ENCODE data around the gene KRTAP4-1. TPM values are rescaled to one million over a fixed set of nuclear protein-coding genes. Genes with fewer than 3 reads are reported as not detected.

Gene KRTAP4-1
- total RNA-seq, 6 donors from 2014 or later = not detected

DNA sequence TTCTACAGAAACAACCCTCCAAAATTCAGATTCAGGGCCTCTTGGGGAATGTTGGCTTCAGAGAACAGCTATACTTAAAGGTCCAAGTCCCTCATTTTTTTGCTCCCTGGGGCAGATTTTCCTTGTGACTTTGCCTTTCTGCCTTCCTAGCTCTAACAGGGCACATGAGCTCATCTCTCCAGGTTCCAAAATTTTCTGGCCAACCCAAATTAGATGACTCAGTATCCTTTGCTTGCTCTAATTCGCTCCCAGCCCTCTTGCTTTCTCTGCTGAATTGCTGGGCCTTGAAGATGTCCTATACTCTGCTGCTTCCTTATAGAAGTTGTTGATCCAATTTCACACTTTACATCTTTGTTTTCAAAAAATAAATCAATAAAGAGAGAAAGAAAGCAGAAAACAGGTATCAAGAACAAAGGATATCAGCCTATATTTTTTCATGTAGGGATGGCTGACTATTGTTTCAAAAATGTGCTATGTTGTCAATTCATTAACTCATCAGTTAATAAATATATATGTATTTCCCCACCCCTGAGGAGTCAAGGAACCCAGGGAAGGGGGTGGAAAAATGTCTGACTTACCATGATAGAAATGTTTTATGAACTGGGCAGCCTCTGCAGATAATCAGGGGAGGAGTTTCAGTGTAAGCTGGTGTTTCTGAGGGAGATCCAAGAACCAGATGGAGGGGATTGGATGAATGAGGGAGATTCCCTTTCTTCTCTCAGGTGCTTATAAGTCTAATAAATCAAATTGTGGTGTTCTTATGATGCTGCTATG is 5.7 kb downstream of the KRTAP4-1 start:
- TF ChIP-seq, protein P1, sequence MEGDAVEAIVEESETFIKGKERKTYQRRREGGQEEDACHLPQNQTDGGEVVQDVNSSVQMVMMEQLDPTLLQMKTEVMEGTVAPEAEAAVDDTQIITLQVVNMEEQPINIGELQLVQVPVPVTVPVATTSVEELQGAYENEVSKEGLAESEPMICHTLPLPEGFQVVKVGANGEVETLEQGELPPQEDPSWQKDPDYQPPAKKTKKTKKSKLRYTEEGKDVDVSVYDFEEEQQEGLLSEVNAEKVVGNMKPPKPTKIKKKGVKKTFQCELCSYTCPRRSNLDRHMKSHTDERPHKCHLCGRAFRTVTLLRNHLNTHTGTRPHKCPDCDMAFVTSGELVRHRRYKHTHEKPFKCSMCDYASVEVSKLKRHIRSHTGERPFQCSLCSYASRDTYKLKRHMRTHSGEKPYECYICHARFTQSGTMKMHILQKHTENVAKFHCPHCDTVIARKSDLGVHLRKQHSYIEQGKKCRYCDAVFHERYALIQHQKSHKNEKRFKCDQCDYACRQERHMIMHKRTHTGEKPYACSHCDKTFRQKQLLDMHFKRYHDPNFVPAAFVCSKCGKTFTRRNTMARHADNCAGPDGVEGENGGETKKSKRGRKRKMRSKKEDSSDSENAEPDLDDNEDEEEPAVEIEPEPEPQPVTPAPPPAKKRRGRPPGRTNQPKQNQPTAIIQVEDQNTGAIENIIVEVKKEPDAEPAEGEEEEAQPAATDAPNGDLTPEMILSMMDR (IDR thresholded peaks at IDR 0.05) = no peak
- no peak for TF ChIP-seq POLR2AphosphoS5 (IDR thresholded peaks at IDR 0.05)
- no peak for TF ChIP-seq EP300 (IDR thresholded peaks at IDR 0.05)
- ATAC-seq (ENCODE audit: low FRiP score in 2 of 2) (peak in 1 of 2 donors; percentile 69), DNase-seq (no peak)
- no peaks in the 10 kb centered on the region for H3K36me3 ChIP-seq
- no peak overlapping the region for H3K4me3 ChIP-seq
- H3K4me1 ChIP-seq = no peaks in the 10 kb centered on the region
- no peak overlapping the region for H3K27ac ChIP-seq
- no peaks in the 10 kb centered on the region for H3K27me3 ChIP-seq
- H3K9me3 ChIP-seq = no peaks in the 10 kb centered on the region
- WGBS, 2 donors = 86 to 97% methylated on average over 1 of the region's 1 CpG

DNA sequence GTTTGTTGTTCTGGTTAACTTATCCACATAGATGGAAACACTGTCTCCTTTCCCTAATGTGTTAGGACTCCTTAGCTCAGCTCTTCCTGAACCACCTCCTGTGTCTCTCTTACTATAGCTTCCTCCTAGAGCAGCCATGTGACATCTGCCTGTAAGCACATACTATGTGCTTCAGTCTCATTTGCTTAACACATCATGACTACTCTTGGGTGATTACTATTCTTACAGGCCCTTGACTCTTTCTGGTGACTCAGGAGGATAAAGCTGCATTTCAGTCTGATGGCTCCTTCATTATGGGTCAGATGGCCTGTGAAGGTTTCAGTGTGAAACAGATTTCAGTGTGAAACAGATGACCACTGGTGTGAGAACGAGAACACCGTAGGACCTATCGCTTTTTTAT is 6.4 kb downstream of the KRTAP4-1 start:
- no peak overlapping the region for H3K27ac ChIP-seq
- no peaks in the 10 kb centered on the region for H3K36me3 ChIP-seq
- no peaks in the 10 kb centered on the region for H3K27me3 ChIP-seq
- ATAC-seq (ENCODE audit: low FRiP score in 2 of 2) (peak in 1 of 2 donors; percentile 50), DNase-seq (no peak)
- 91 to 94% methylated on average over 3 of the region's 3 CpGs for WGBS, 2 donors
- no peak overlapping the region for H3K4me3 ChIP-seq
- no peak for TF ChIP-seq POLR2AphosphoS5 (IDR thresholded peaks at IDR 0.05)
- TF ChIP-seq EP300 (IDR thresholded peaks at IDR 0.05) = no peak
- no peak for TF ChIP-seq POLR2A (IDR thresholded peaks at IDR 0.05)
- TF ChIP-seq, protein P1 (IDR thresholded peaks at IDR 0.05) = no peak
- no peaks in the 10 kb centered on the region for H3K4me1 ChIP-seq
- H3K9me3 ChIP-seq = no peaks in the 10 kb centered on the region

DNA sequence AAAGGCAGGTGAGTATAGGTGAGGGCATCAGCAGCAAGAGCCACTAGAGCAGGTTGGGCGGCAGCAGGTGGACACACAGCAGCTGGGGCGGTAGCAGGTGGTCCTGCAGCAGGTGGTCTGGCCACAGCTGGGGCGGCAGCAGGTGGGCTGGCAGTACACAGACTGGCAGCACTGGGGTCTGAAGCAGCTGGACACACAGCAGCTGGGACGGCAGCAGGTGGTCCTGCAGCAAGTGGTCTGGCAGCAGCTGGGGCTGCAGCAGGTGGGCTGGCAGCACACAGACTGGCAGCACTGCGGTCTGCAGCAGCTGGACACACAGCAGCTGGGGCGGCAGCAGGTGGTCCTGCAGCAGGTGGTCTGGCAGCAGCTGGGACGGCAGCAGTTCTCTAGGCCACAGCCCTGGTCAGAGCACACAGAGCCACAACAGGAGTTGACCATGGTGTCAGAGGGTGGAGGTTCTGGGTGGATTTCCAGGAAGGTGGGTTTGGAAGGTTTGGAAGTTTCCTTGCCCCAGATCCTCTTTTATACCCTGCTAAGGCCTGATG is 6.9 kb downstream of the KRTAP4-1 start, which contains the start of gene KRTAP4-2:
Gene KRTAP4-2 (minus strand): TSS at position 495 of the 545 bp plus-strand sequence. CDS start 57 bp downstream, at position 438.
- DNase-seq = peak in 1 of 2 donors; percentile 56
- Histone ChIP-seq H3K27ac (no peak within 1 kb of the TSS), H3K4me3 (no peak within 1 kb of the TSS), H3K27me3 (no peaks in the 10 kb centered on the region), H3K9me3 (no peaks in the 10 kb centered on the region), H3K36me3 (no peaks in the 10 kb centered on the region), H3K4me1 (no peaks in the 10 kb centered on the region)
- WGBS, 2 donors = 86 to 92% methylated on average over 4 to 7 of the region's 7 CpGs
- no peak for ATAC-seq (ENCODE audit: low FRiP score in 2 of 2)
- TF ChIP-seq POLR2AphosphoS5 (IDR thresholded peaks at IDR 0.05) (no peak), EP300 (IDR thresholded peaks at IDR 0.05) (no peak), POLR2A (IDR thresholded peaks at IDR 0.05) (no peak)
- TF ChIP-seq, protein P1 (IDR thresholded peaks at IDR 0.05) = no peak

DNA sequence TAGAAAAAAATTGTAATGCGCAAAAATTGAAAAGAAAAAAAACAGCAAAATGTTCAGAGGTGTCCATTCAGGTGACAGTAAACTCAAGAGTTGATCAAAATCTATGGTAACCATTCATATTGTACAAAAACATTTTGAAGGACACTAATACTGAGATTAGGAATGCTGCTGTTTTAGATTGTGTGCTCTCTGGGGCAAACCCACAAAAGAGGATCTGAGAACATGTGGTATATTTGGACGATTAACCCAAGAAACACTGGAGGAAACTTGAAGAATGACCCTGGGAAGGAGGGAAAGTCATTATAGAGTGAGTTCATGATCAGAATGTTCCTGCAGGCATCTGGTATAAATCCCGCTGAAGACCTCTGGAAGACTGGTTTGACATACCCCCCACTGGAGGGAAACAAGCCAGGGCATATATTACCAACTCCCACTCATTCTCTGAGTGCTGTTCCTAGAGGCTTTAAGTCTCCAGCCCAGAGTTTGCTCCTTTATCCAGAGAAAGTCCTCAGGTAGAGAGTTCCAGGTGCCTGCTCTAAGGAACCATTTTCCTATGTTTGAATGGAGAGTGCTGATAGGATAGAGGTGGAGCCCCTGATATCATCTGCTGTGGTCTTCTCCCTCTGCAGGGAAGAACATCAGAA is 7.8 kb downstream of the KRTAP4-1 start:
- TF ChIP-seq EP300 (IDR thresholded peaks at IDR 0.05) (no peak), POLR2A (IDR thresholded peaks at IDR 0.05) (no peak), POLR2AphosphoS5 (IDR thresholded peaks at IDR 0.05) (no peak)
- TF ChIP-seq, protein P1 (IDR thresholded peaks at IDR 0.05) = no peak
- Histone ChIP-seq H3K4me1 (no peaks in the 10 kb centered on the region), H3K4me3 (no peak overlapping the region), H3K27me3 (no peaks in the 10 kb centered on the region), H3K27ac (no peak overlapping the region), H3K36me3 (no peaks in the 10 kb centered on the region), H3K9me3 (no peaks in the 10 kb centered on the region)
- no peak for DNase-seq
- ATAC-seq (ENCODE audit: low FRiP score in 2 of 2) = no peak
- 74 to 82% methylated on average over 3 of the region's 3 CpGs for WGBS, 2 donors

Measured in upper lobe of left lung (tissue), 6 donors.